ENCODE results near the gene RNF121. TPM values are rescaled to one million over a fixed set of nuclear protein-coding genes. Genes with fewer than 3 reads are reported as not detected.

RNF121 gene
- total RNA-seq, 1 experiment from 2014 or later: 28.1 TPM

- DNase-seq (ENCODE audit: low spot score): no peak
Measured at GRCh38 chr11:71988050-71988449, 59.2 kb downstream of the RNF121 start.

GRCh38 chr11:71990701-71991100 is 61.9 kb downstream of the RNF121 start:
- DNase-seq (ENCODE audit: low spot score): no peak

- DNase-seq (ENCODE audit: low spot score): no peak
Measured at GRCh38 chr11:71991494-71991893, 62.6 kb downstream of the RNF121 start.

- no peak for DNase-seq (ENCODE audit: low spot score)
Measured at GRCh38 chr11:71992136-71992730, 63.4 kb downstream of the RNF121 start.

GRCh38 chr11:71994786-71995185 is 65.9 kb downstream of the RNF121 start:
- DNase-seq (ENCODE audit: low spot score): no peak

- no peak for DNase-seq (ENCODE audit: low spot score)
Measured at GRCh38 chr11:71995726-71996291, 67.0 kb downstream of the RNF121 start.

GRCh38 chr11:71996517-71996916 is 67.7 kb downstream of the RNF121 start:
- no peak for DNase-seq (ENCODE audit: low spot score)

GRCh38 chr11:71996946-71997345 is 68.1 kb downstream of the RNF121 start:
- no peak for DNase-seq (ENCODE audit: low spot score)

- no peak for DNase-seq (ENCODE audit: low spot score)
Measured at GRCh38 chr11:71997594-71997993, 68.7 kb downstream of the RNF121 start.

- DNase-seq (ENCODE audit: low spot score): no peak
Measured at GRCh38 chr11:71998061-71998460, 69.2 kb downstream of the RNF121 start.

GRCh38 chr11:71998649-71999310 is 69.9 kb downstream of the RNF121 start, which contains the start of gene IL18BP:
Gene IL18BP (plus strand): TSS chr11:71998909. CDS start chr11:71999985, 1,076 bp downstream.
- DNase-seq (ENCODE audit: low spot score): no peak

GRCh38 chr11:71999362-71999761 is 70.5 kb downstream of the RNF121 start:
- DNase-seq (ENCODE audit: low spot score): no peak

- no peak for DNase-seq (ENCODE audit: low spot score)
Measured at GRCh38 chr11:71999798-72000197, 71.0 kb downstream of the RNF121 start.

- no peak for DNase-seq (ENCODE audit: low spot score)
Measured at GRCh38 chr11:72000202-72000867, 71.5 kb downstream of the RNF121 start.

GRCh38 chr11:72001285-72001684 is 72.4 kb downstream of the RNF121 start:
- DNase-seq (ENCODE audit: low spot score): no peak

GRCh38 chr11:72001834-72002591 is 73.2 kb downstream of the RNF121 start:
- DNase-seq (ENCODE audit: low spot score): no peak

- no peak for DNase-seq (ENCODE audit: low spot score)
Measured at GRCh38 chr11:72002841-72003775, 74.3 kb downstream of the RNF121 start.

- DNase-seq (ENCODE audit: low spot score): no peak
Measured at GRCh38 chr11:72003776-72004171, 74.9 kb downstream of the RNF121 start.

- no peak for DNase-seq (ENCODE audit: low spot score)
Measured at GRCh38 chr11:72004515-72005346, 75.9 kb downstream of the RNF121 start.
